ENCODE results near the gene MRPL38. TPM values are rescaled to one million over a fixed set of nuclear protein-coding genes. Genes with fewer than 3 reads are reported as not detected.

The MRPL38 gene
- total and polyA plus RNA-seq, 8 donors = 9.3 to 244 (median 52.2) TPM

DNA sequence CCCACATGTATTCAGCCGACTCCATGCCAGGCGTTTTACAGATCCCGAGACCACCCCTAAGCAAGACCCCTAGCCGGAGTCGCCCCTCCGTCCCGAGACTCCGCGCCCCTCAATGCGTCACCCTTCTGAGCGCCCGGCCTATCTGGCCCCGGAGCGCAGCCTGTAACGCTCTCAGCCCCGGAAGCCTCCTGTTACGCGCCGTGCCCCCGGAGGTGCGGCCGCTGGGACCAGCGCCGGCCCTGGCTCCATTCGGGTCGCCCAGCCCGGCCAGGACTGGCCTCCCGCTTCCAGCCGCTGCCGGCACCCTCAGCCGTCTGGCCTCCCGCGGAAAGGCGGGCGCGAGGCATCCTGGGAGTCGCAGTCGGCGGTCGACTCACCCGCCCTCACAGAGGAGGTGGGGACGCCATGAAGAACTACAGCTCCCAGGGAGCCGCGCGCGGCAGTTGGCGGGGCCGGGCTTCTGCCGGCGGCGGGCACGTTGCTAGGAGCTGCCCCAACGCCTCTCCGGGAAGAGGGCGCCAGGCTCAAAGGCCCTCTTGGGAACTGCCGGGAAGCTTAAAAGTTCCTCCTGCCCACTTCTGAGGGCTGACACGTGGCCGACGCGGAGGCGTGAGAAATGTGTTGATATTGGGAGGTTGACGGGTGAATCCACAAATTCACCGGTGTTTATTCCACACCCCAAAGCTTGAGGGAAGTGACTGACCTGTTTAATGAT is 36.2 kb upstream of the MRPL38 start, which contains the start of gene FBF1:
TSS of gene FBF1 (minus strand) at position 316 of the 715 bp plus-strand sequence. CDS start 2,893 bp downstream, outside the sequence.
- TF ChIP-seq EP300 (IDR thresholded peaks at IDR 0.05) (no peak), POLR2AphosphoS5 (IDR thresholded peaks at IDR 0.05) (peak; percentile 85 to 98 (median 91)), POLR2A (IDR thresholded peaks at IDR 0.05) (peak in 2 of 4 donors; percentile 24 to 62)
- TF ChIP-seq, protein P1, sequence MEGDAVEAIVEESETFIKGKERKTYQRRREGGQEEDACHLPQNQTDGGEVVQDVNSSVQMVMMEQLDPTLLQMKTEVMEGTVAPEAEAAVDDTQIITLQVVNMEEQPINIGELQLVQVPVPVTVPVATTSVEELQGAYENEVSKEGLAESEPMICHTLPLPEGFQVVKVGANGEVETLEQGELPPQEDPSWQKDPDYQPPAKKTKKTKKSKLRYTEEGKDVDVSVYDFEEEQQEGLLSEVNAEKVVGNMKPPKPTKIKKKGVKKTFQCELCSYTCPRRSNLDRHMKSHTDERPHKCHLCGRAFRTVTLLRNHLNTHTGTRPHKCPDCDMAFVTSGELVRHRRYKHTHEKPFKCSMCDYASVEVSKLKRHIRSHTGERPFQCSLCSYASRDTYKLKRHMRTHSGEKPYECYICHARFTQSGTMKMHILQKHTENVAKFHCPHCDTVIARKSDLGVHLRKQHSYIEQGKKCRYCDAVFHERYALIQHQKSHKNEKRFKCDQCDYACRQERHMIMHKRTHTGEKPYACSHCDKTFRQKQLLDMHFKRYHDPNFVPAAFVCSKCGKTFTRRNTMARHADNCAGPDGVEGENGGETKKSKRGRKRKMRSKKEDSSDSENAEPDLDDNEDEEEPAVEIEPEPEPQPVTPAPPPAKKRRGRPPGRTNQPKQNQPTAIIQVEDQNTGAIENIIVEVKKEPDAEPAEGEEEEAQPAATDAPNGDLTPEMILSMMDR (IDR thresholded peaks at IDR 0.05) = peak in 1 of 7 experiments; percentile 14
- H3K36me3 ChIP-seq = peaks cover under 1 to 34% (median 26%) of the 10 kb centered on the region in 4 donors
- no peaks in the 10 kb centered on the region for H3K27me3 ChIP-seq
- H3K4me3 ChIP-seq = peak within 1 kb of the TSS; percentile 69 to 88 (median 76)
- intact Hi-C loops (cut with DNase I; ENCODE audit: low total_unique reads) = no loop called here
- peak; percentile 96 to 98 for DNase-seq
- H3K9me3 ChIP-seq = no peaks in the 10 kb centered on the region
- H3K27ac ChIP-seq = peak within 1 kb of the TSS; percentile 72 to 86 (median 76)
- H3K4me1 ChIP-seq = peaks cover 9 to 17% (median 13%) of the 10 kb centered on the region in 4 donors
- 0 to 1% (median 1%) methylated on average over 34 to 63 of the region's 63 CpGs for WGBS, 5 donors

DNA sequence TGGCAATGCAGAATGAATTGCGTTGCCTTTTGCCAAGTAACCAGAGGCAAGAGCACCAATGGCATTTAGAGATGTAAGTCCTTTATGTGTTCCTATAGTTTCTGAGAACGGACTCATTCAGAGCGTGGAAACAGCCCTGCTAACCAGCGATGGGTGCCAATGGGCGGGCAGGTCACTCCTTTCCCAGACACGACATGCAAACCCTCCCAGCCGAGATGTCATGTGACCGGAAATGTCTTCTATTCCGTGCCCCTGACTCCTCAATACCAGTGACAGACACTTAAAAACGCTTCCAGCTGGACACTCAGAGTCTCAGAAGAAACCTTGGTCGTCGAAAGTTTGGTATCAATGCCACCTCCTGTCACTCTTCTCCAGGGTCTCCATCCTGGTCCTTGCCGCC is 33.0 kb upstream of the MRPL38 start:
- no peak overlapping the region for H3K27ac ChIP-seq
- no peaks in the 10 kb centered on the region for H3K27me3 ChIP-seq
- TF ChIP-seq POLR2AphosphoS5 (IDR thresholded peaks at IDR 0.05) (no peak), EP300 (IDR thresholded peaks at IDR 0.05) (no peak), POLR2A (IDR thresholded peaks at IDR 0.05) (no peak)
- TF ChIP-seq, protein P1 (IDR thresholded peaks at IDR 0.05) = no peak
- H3K36me3 ChIP-seq = peaks cover 0 to 2% (median under 1%) of the 10 kb centered on the region in 4 donors
- intact Hi-C loops (cut with DNase I; ENCODE audit: low total_unique reads) = no loop called here
- H3K9me3 ChIP-seq = no peaks in the 10 kb centered on the region
- no peak for DNase-seq
- peaks cover 9 to 17% (median 13%) of the 10 kb centered on the region in 4 donors for H3K4me1 ChIP-seq
- H3K4me3 ChIP-seq = no peak overlapping the region
- 85 to 90% (median 85%) methylated on average over 13 of the region's 13 CpGs for WGBS, 5 donors

DNA sequence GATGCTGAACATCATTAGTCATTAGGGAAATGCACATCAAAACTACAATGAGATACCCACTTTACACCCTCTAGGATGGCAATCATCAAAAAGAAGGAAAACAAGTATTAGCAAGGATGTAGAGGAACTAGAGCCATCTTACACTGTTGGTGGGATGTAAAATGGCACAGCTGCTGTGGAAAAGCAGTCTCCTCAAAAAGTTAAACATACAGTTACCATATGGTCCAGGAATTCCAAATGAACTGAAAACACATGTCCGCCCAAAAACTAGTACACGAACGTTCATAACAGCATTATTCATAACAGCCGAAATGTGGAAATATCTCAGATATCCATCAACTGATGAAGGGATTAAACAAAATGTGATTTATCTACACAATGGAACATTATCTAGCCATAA is 29.1 kb upstream of the MRPL38 start:
- Histone ChIP-seq H3K4me3 (no peak overlapping the region), H3K4me1 (no peaks in the 10 kb centered on the region), H3K9me3 (no peaks in the 10 kb centered on the region), H3K27ac (no peak overlapping the region), H3K36me3 (no peaks in the 10 kb centered on the region), H3K27me3 (no peaks in the 10 kb centered on the region)
- intact Hi-C loops (cut with DNase I; ENCODE audit: low total_unique reads) = no loop called here
- 77 to 87% (median 82%) methylated on average over 4 of the region's 4 CpGs for WGBS, 5 donors
- no peak for DNase-seq
- TF ChIP-seq POLR2A (IDR thresholded peaks at IDR 0.05) = no peak
- no peak for TF ChIP-seq EP300 (IDR thresholded peaks at IDR 0.05)
- TF ChIP-seq, protein P1 (IDR thresholded peaks at IDR 0.05) = no peak
- no peak for TF ChIP-seq POLR2AphosphoS5 (IDR thresholded peaks at IDR 0.05)

DNA sequence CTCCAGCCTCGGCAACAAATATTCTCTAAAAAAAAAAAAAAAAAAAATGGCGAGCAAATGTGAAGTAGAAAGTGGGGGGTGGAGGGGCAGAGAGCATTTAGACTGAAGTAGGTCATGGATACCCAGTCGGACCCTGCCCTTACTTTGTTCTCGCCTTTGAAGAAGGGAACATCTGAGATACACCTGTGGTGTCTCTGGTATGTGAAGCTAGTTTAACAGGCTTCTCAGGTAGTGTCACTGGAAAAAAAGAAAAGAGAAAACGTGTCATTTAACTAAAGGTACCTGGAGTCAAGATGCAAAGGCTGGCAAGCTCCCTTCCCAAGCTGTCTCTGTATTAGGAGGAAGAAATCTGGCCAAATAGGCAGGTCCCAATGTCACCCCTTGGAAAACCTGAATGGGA is 28.2 kb upstream of the MRPL38 start:
- H3K4me3 ChIP-seq = no peak overlapping the region
- 87 to 93% (median 92%) methylated on average over 5 of the region's 5 CpGs for WGBS, 5 donors
- TF ChIP-seq EP300 (IDR thresholded peaks at IDR 0.05) = no peak
- no peak for TF ChIP-seq POLR2AphosphoS5 (IDR thresholded peaks at IDR 0.05)
- TF ChIP-seq POLR2A (IDR thresholded peaks at IDR 0.05) = no peak
- no peaks in the 10 kb centered on the region for H3K4me1 ChIP-seq
- no peaks in the 10 kb centered on the region for H3K36me3 ChIP-seq
- DNase-seq = no peak
- intact Hi-C loops (cut with DNase I; ENCODE audit: low total_unique reads) = no loop called here
- H3K9me3 ChIP-seq = no peaks in the 10 kb centered on the region
- no peaks in the 10 kb centered on the region for H3K27me3 ChIP-seq
- no peak overlapping the region for H3K27ac ChIP-seq

DNA sequence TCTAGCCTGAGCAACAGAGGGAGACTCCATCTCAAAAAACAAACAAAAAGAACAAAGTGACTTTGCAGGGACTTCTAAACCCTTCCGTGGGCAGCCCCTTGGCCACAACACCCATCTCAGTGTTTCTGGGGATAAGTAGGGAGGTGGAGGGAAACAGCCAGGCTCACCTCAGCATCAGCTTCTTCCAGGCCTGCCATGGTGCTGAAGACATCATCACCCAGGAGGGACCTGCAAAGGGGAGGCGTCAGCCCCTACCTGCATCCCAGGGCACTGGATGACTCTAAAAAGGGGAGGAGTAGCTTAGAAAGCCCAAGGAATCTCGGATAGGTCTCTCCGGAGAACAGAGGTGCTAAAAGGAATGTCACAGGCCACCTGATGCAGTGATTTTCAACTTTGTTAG is 26.4 kb upstream of the MRPL38 start:
- Histone ChIP-seq H3K27me3 (no peaks in the 10 kb centered on the region), H3K4me1 (no peaks in the 10 kb centered on the region), H3K27ac (no peak overlapping the region), H3K9me3 (no peaks in the 10 kb centered on the region), H3K36me3 (peaks cover 0 to 9% (median 4%) of the 10 kb centered on the region in 4 donors), H3K4me3 (no peak overlapping the region)
- 88 to 95% (median 91%) methylated on average over 4 of the region's 4 CpGs for WGBS, 5 donors
- intact Hi-C loops (cut with DNase I; ENCODE audit: low total_unique reads) = no loop called here
- no peak for DNase-seq
- TF ChIP-seq EP300 (IDR thresholded peaks at IDR 0.05) (no peak), POLR2AphosphoS5 (IDR thresholded peaks at IDR 0.05) (no peak), POLR2A (IDR thresholded peaks at IDR 0.05) (no peak)
- TF ChIP-seq, protein P1 (IDR thresholded peaks at IDR 0.05) = no peak
